ENCODE results near the gene MROH9. TPM values are rescaled to one million over a fixed set of nuclear protein-coding genes. Genes with fewer than 3 reads are reported as not detected.
"Not testable (repeated sequence)": the region's sequence is repeated elsewhere in the genome, so short reads cannot be mapped to it uniquely, and the experiment has no call there.

The MROH9 gene
- total and polyA plus RNA-seq, 2 experiments from 2014 or later: 0.06 TPM; not detected in 1

GRCh38 chr1:170939476-170939875, 4.1 kb downstream of the MROH9 start (continued):
- TF ChIP-seq CTCF (conservative IDR thresholded peaks at IDR 0.05; ENCODE audit: low read depth in 2 of 2): no peak
- no peak for TF ChIP-seq STAT1 (IDR thresholded peaks at IDR 0.05; ENCODE audit: unreplicated experiment)
- TF ChIP-seq ETS1 (IDR thresholded peaks at IDR 0.05): no peak
- TF ChIP-seq NANOG (IDR thresholded peaks at IDR 0.05; ENCODE audit: borderline replicate concordance): no peak
- no peak for TF ChIP-seq ZNF114 (CRISPR knock-in tag; IDR thresholded peaks at IDR 0.05)

GRCh38 chr1:170951744-170952143, 16.4 kb downstream of the MROH9 start:
- H2AFZ ChIP-seq; H3K36me3 ChIP-seq (ENCODE audit: insufficient read depth); H3K4me3 ChIP-seq; H3K27ac Mint-ChIP-seq; H3K79me2 ChIP-seq (replicated peaks; ENCODE audit: insufficient read depth); ATAC-seq; H3K27me3 ChIP-seq (ENCODE audit: insufficient read depth); DNase-seq (ENCODE audit: low spot score); H3K27me3 Mint-ChIP-seq (ENCODE audit: insufficient read depth, low read depth, poor library complexity); H3K4me2 ChIP-seq; H3K4me1 Mint-ChIP-seq; H3K36me3 Mint-ChIP-seq (ENCODE audit: low read depth); H3K4me1 ChIP-seq (ENCODE audit: insufficient read depth); H4K20me1 ChIP-seq (replicated peaks; ENCODE audit: insufficient read depth); H3K9me2 ChIP-seq (ENCODE audit: insufficient read depth); H3K4me3 Mint-ChIP-seq; H3K9me3 Mint-ChIP-seq; H3F3A ChIP-seq (replicated peaks; ENCODE audit: low read depth); H3K27ac ChIP-seq (ENCODE audit: low read depth): not testable (repeated sequence)

GRCh38 chr1:170959385-170959784, 24.1 kb downstream of the MROH9 start:
- Mint-ChIP-seq H3K4me1 (no peaks in the 10 kb centered on the region), H3K36me3 (ENCODE audit: low read depth) (no peaks in the 10 kb centered on the region), H3K4me3 (no peak overlapping the region), H3K27me3 (ENCODE audit: insufficient read depth, low read depth, poor library complexity) (no peaks in the 10 kb centered on the region), H3K9me3 (no peaks in the 10 kb centered on the region), H3K27ac (no peak overlapping the region)
- H3K4me2 ChIP-seq: no peak overlapping the region
- H3F3A ChIP-seq (replicated peaks; ENCODE audit: low read depth): no peaks in the 10 kb centered on the region
- H3K27me3 ChIP-seq (ENCODE audit: insufficient read depth): no peaks in the 10 kb centered on the region
- no peaks in the 10 kb centered on the region for H3K9me2 ChIP-seq (ENCODE audit: insufficient read depth)
- no peak overlapping the region for H2AFZ ChIP-seq
- H3K27ac ChIP-seq (ENCODE audit: low read depth): no peak overlapping the region
- ATAC-seq (no peak), DNase-seq (ENCODE audit: low spot score) (no peak)
- H3K4me3 ChIP-seq: no peak overlapping the region
- H4K20me1 ChIP-seq (replicated peaks; ENCODE audit: insufficient read depth): no peaks in the 10 kb centered on the region
- H3K79me2 ChIP-seq (replicated peaks; ENCODE audit: insufficient read depth): no peaks in the 10 kb centered on the region
- H3K36me3 ChIP-seq (ENCODE audit: insufficient read depth): no peaks in the 10 kb centered on the region
- H3K4me1 ChIP-seq (ENCODE audit: insufficient read depth): no peaks in the 10 kb centered on the region
- TF ChIP-seq STAT1 (IDR thresholded peaks at IDR 0.05; ENCODE audit: unreplicated experiment) (no peak), ETS1 (IDR thresholded peaks at IDR 0.05) (no peak), ZNF462 (CRISPR knock-in tag; IDR thresholded peaks at IDR 0.05) (no peak), NANOG (IDR thresholded peaks at IDR 0.05; ENCODE audit: borderline replicate concordance) (no peak), POLR2AphosphoS5 (IDR thresholded peaks at IDR 0.05; ENCODE audit: low read depth) (no peak)

Measured in GM23338 (cell line).